ENCODE measurements around the gene PHF21B. TPM values are rescaled to one million over a fixed set of nuclear protein-coding genes. Genes with fewer than 3 reads are reported as not detected.
A peak's percentile ranks its signal among the peaks of the same experiment; 100 is the strongest.

PHF21B gene
- total RNA-seq, 1 donor from 2014 or later, result 37.4 TPM

DNA sequence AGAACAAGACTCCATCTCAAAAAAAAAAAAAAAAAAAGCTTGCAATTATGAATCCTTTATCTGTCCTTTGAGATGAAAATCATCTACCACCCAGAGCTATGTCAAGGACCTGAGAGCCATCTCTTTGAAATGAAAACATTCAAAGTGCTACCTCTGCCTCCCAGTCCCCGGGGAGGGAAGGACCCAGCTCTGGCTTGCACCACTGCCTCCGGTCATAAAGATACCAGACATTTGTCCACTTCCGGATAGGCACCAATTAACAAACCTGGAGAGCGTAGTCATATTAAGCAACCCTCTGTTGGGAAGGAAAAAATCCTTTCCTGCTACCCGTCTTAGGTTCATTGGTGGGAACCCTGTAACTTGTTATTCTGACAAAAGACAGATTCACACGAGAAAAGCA is 158.9 kb downstream of the PHF21B start:
- Mint-ChIP-seq H3K27ac (peak overlapping the region; percentile 73), H3K27me3 (no peaks in the 10 kb centered on the region), H3K4me1 (ENCODE audit: low read depth) (no peaks in the 10 kb centered on the region), H3K4me3 (ENCODE audit: low read depth) (no peak overlapping the region), H3K36me3 (ENCODE audit: insufficient read depth) (peaks cover 20% of the 10 kb centered on the region), H3K9me3 (ENCODE audit: low read depth) (no peaks in the 10 kb centered on the region)
- TF ChIP-seq, protein P1, sequence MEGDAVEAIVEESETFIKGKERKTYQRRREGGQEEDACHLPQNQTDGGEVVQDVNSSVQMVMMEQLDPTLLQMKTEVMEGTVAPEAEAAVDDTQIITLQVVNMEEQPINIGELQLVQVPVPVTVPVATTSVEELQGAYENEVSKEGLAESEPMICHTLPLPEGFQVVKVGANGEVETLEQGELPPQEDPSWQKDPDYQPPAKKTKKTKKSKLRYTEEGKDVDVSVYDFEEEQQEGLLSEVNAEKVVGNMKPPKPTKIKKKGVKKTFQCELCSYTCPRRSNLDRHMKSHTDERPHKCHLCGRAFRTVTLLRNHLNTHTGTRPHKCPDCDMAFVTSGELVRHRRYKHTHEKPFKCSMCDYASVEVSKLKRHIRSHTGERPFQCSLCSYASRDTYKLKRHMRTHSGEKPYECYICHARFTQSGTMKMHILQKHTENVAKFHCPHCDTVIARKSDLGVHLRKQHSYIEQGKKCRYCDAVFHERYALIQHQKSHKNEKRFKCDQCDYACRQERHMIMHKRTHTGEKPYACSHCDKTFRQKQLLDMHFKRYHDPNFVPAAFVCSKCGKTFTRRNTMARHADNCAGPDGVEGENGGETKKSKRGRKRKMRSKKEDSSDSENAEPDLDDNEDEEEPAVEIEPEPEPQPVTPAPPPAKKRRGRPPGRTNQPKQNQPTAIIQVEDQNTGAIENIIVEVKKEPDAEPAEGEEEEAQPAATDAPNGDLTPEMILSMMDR (IDR thresholded peaks at IDR 0.05; ENCODE audit: unreplicated experiment), result no peak
- DNase-seq (ENCODE audit: low spot score, unreplicated experiment), result no peak

DNA sequence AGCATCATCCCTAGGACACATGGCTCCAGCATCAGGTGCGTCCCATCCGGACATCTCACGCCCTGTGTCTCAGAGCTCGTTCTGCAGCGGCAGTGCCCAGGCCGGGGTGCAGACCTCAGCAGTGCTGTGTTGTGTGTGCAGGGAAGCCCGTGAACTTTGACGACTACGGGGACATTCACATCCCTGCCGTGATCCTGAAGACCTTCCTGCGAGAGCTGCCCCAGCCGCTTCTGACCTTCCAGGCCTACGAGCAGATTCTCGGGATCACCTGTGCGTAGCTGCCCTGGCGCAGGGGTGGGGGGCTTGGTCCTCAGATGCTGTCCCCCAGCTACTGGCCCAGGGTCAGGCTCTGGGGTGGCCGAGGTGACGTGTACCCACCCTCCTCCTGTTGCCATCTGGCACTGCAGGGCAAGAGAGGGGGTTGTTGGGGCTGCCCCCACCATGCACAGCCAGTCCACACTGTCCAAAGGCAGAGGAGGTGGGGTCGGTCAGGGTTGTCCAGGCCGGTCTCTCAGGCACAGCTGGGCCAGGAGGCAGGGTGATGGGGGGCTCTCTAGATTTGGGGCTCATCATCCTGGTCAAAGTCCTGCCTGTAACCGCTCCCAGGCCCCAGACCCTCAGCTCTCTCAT is 160.9 kb downstream of the PHF21B start:
- peaks cover 19% of the 10 kb centered on the region for H3K36me3 Mint-ChIP-seq (ENCODE audit: insufficient read depth)

DNA sequence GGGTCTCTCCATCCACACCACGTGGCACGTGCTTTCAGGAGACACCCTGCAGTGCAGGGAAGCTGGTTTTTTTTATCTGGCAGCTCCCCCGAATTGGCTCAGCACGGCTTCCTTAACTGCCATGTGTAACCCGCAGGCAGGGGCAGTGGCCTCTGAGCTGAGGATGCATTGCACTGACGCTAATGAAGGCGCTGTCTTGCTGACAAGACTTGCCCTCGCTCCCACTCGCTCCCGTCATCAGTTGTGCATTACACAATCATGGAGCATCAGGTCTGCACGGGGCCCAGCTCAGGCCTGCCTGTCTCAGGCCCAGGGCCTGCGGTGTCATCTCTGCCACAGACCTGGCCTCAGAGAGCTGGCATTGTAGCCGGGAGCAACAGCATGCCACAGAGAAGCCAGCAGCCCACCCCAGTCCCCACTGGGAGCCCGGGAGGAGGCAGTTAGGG is 161.5 kb downstream of the PHF21B start:
- Mint-ChIP-seq H3K27ac (no peak overlapping the region), H3K9me3 (ENCODE audit: low read depth) (no peaks in the 10 kb centered on the region), H3K36me3 (ENCODE audit: insufficient read depth) (peaks cover 19% of the 10 kb centered on the region), H3K4me1 (ENCODE audit: low read depth) (no peaks in the 10 kb centered on the region), H3K27me3 (no peaks in the 10 kb centered on the region), H3K4me3 (ENCODE audit: low read depth) (no peak overlapping the region)
- DNase-seq (ENCODE audit: low spot score, unreplicated experiment), result no peak
- TF ChIP-seq, protein P1 (IDR thresholded peaks at IDR 0.05; ENCODE audit: unreplicated experiment), result no peak

More for the DNA sequence above, 160.9 kb downstream of the PHF21B start:
- no peaks in the 10 kb centered on the region for H3K9me3 Mint-ChIP-seq (ENCODE audit: low read depth)
- DNase-seq (ENCODE audit: low spot score, unreplicated experiment), result no peak
- H3K27me3 Mint-ChIP-seq, result no peaks in the 10 kb centered on the region
- no peak overlapping the region for H3K4me3 Mint-ChIP-seq (ENCODE audit: low read depth)
- H3K4me1 Mint-ChIP-seq (ENCODE audit: low read depth), result no peaks in the 10 kb centered on the region
- no peak overlapping the region for H3K27ac Mint-ChIP-seq
- TF ChIP-seq, protein P1 (IDR thresholded peaks at IDR 0.05; ENCODE audit: unreplicated experiment), result no peak

DNA sequence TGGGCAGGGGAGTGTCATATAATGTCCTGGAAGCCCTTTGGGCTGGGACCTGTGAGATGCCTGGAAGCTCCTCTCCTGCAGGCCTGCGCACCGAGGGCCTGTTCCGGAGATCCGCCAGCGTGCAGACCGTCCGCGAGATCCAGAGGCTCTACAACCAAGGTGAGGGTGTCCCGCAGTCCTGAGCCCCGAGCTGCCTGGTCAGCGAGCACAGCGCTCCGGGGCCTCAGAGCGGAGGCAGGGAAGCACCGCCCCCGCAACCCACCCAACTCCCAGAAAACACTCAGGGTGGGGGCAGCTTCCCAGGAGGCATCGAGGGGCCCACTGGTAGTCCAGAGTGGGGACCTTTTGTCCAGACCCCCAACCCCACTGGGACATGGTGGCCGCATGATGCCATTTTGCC is 161.9 kb downstream of the PHF21B start:
- no peak for DNase-seq (ENCODE audit: low spot score, unreplicated experiment)
- no peaks in the 10 kb centered on the region for H3K9me3 Mint-ChIP-seq (ENCODE audit: low read depth)
- TF ChIP-seq, protein P1 (IDR thresholded peaks at IDR 0.05; ENCODE audit: unreplicated experiment), result no peak
- H3K27ac Mint-ChIP-seq, result no peak overlapping the region
- no peaks in the 10 kb centered on the region for H3K4me1 Mint-ChIP-seq (ENCODE audit: low read depth)
- peaks cover 17% of the 10 kb centered on the region for H3K36me3 Mint-ChIP-seq (ENCODE audit: insufficient read depth)
- H3K27me3 Mint-ChIP-seq, result no peaks in the 10 kb centered on the region
- H3K4me3 Mint-ChIP-seq (ENCODE audit: low read depth), result no peak overlapping the region

DNA sequence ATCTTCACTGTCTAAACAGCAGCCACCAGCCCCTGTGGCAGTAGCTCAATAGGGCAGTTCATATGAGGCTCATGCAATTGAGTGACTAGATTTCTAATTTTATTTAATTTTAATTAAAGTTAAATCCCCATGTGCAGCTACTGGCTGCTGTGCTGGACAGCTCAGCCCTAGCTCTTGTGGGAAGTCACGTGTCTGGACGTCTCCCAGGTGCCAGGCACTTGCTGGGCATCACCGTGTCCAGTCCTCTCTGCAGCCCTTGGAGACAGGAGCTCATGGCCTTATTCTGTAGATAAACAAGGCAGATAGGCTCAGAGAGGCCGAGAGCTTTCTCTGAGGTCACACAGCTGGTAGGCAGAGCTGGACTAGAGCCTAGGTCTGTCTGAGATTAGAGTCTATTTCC is 162.4 kb downstream of the PHF21B start:
- Mint-ChIP-seq H3K27me3 (no peaks in the 10 kb centered on the region), H3K36me3 (ENCODE audit: insufficient read depth) (peaks cover 17% of the 10 kb centered on the region), H3K9me3 (ENCODE audit: low read depth) (no peaks in the 10 kb centered on the region), H3K27ac (no peak overlapping the region), H3K4me3 (ENCODE audit: low read depth) (no peak overlapping the region), H3K4me1 (ENCODE audit: low read depth) (no peaks in the 10 kb centered on the region)
- TF ChIP-seq, protein P1 (IDR thresholded peaks at IDR 0.05; ENCODE audit: unreplicated experiment), result no peak
- no peak for DNase-seq (ENCODE audit: low spot score, unreplicated experiment)
